Nucleus accumbens (tissue), 56 donors: Measurements from ENCODE around the gene CST9L.
"Not testable (repeated sequence)": the region's sequence is repeated elsewhere in the genome, so short reads cannot be mapped to it uniquely, and the experiment has no call there.

Experiments
- DNase-seq, 56 donors: peaks; one replicate each; lab custom pipeline; 2025; lab: John Stamatoyannopoulos, UW

The CST9L gene

DNA sequence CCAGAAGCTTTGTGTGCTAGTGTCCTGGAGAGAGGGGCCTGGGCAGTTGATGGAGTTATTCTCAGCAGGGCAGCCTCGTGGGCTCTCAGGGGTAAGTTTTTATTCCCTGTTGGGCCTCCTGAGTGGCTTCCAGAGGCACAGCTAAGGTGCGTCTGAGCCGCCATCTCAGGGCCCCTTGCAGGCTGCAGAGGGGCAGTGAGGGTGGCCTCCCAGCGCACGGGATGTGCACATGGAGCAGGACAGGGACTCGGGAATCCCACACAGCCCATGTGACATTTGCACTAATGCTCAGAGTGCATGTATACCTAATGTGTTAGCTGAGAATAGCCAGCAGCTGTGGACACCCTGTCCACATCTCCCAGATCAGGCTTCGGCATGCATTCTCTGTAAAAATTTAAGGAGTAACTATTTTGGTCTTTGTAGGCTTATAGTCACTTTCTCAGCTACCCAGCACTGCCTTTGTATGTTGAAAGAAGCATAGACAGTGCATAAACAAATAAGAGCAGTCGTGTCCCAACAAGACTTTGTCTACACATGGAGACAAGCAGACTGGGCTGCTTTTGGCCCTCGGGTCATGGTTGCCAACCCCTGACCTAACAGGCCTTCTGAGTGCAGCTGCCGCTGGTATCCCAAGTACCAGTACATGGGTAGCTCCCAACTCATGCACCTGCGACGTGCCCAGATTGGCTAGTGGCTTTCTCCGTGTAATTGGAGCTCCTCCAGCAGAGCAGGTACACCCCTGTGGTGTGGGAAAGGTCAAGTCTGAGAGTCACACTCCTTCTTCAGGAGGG lies 18.6 kb upstream of the CST9L start:
- DNase-seq: no peak

DNA sequence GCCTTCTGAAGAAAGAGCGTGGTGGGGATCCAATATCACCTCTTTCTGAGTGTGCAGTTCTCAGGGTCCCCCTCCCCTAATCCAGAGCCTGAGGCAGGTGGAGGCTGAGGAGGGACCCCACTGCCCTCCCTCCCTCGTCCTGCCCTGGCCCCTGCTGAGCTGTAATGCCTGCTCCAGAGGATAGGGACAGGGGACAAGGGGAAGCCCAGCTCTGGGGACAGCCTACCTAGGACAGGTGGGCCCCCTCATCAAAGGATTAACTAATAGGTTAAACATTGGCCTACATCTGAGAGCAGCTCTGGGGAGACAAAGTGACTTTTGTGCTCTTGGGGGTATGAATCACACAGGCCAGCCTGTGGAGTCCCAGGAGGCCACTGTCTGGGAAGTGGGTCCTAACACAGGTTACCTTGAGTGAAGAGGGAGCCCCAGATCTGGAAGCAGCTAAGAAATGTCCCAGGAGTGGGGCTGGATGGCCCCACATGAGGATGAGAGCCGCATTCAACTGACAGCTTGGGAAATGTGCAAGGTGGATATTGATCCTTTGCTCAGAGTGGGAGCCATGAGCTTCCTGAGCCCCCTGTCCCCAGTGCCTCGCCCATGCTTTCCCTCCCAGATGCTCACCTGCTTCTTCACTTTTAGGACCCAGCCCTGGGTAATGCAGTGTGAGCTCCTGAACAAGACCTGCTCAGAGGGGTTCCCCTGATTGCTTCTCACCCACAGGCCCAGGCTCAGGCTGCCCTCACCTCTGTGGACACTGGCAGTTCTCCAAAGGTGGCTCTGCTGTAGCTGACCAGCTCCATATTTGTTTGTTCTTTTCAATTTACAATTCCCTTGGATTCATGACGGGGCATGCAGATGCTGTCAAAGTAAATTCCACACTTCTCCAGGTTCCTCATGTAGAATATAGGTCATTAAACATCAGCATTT lies 17.8 kb upstream of the CST9L start:
- no peak for DNase-seq

DNA sequence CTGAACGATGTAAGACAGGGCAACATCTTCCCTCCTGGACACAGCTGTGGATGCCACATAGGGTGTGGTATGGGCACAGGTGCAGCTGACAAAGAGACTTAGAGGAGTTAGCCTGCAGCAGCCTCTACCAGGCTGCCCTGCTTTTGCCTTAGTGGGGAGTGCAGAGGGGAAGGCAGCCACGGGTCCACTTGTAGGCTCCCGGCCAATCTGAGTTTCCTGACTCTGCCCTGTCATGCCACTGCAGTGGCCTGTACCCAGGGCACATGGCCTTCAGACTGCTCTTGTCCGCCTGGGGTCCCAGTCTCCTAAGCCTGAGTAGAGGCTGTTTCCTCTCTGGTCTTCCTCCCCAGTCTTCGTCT lies 17.1 kb upstream of the CST9L start:
- DNase-seq: no peak

DNA sequence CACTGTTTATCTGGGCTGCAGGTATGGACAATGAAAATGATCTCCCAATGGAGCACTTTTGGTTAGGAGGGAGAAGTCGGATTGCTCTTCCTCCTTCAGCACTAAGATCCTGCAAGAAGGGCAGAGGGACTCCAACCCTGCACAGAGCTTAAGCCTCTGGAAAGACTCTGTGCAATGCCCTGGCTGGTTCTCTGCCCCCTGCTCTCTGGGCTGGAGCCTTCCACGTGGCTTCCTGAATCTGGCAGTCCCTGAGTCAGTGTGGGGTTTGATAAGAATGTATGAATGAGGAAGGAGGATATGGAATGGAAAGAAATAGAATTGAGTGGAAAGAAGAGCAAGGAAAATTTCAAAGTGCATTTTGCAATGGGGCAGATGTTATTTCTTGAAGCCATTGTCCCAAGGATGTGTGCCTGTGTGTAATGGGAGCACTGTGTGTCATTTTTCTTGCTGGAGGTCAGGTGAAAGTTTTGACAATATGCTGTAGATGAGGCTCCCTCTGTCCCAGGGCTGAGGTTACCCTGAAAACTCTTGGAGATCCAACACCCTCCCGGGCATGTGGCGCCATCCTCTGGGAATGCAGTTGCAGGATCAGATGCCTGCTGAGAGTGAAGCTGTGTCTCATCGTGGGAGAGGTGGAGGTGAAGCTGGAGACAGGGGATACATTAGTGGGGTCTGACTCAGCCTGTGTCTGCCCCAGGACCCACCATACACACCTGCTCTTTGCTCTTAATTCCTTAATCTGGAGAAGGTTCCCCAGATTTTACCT lies 16.3 kb upstream of the CST9L start:
- no peak for DNase-seq

GRCh38 chr20:23583526-23583925 lies 15.2 kb upstream of the CST9L start:
- DNase-seq: no peak

DNA sequence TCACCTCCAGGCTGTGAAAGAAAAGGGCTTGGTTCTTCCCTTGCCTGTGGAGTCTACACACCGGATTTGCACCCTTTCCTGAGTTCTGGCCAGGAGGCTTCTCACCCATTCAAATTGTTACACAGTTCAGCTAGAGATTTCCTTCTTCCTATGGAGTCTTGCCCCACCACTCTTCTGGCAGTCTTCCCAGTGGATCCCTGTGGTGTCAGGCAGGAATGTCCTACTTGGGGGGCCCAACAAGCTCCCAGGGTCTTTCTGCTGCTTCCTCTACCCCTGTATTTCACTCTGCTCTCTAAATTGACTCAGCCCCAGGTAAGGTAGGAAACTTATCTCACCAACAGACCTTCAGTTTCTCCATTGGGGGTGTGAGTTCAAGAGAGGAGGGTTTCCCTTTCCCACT lies 14.0 kb upstream of the CST9L start:
- DNase-seq: no peak

DNA sequence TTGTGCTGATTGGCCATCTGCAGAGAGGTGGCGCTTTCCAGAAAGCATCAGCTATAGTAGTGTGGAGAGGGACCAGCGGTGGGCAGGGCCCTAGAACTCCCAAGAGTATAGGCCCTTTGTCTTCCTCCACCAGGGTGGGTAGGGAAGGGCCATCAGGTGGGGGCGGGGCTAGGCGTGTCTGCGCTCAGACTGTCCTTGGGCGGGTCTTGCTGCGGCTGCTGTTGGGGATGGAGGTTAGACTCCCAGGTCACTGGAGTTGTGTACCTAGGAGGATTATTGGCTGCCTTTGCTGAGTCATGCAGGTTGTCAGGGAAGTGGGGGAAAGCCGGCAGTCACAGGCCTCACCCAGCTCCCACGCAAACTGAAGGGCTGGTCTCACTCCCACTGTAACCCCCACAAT lies 13.5 kb upstream of the CST9L start:
- DNase-seq: not testable (repeated sequence)

DNA sequence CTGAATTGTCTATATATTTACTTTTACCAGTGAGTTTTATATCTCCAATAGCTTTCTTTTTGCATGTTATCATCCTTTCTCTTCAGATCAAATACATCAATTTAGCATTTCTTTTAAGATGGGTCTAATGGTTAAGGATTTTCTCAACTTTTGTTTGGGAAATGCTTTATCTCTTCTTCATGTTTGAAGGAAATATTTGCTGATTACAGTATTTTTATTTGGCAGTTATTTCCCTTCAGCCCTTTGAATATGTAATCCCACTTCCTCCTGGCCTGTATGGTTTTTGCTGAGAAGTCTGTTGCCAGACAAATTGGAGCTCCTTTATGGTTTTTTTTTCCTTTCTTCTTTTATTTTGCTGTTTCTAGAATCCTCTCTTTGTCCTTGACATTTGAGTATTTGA lies 6.7 kb upstream of the CST9L start:
- DNase-seq: no peak

- no peak for DNase-seq
These were observed 2.0 kb upstream of the CST9L start for GRCh38 chr20:23570178-23570760.

GRCh38 chr20:23569570-23569969 lies 1.3 kb upstream of the CST9L start:
- DNase-seq: no peak

DNA sequence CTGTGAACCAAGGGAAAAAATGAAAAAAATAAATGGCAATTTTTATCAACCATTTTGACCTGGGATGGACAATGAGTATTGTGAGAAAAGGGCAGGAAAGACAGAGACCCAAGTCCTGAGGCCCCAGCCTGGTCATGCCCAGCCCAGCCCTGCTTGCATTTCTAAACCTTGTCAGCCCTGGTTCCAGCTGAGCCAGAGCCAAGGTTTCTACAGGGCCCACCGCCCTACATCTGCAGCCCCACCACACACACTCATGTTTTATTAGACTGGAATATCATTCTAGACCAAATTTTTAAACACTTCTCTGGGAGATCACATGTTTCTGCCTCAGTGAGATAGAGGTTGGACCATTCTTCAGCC lies 667 bp upstream of the CST9L start:
- DNase-seq: no peak

DNA sequence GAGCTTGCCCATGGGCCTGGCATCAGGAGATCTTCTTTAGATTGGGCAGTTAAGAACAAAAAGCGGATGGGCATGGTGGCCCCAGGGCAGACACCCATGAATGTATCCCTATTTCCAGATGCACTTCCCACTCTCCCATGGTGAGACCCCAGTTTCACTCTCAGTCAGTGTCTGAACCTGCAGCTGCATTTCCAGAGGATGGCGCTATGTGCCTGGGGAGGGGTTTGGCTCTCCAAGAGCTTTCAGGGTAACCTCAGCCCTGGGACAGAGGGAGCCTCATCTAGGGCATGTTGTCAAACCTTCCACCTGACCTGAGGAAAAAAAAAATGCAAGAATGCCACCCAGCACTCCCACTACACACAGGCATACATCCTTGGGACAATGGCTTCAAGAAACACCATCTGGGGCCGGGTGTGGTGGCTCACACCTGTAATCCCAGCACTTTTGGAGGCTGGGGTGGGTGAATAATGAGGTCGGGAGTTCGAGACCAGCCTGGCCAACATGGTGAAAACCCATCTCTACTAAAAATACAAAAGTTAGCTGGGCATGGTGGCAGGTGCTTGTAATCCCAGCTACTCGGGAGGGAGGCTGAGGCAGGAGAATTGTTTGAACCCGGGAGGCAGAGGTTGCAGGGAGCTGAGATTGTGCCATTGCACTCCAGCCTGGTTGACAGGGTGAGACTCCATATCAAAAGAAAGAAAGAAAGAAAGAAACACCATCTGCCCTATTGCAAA lies 1.9 kb downstream of the CST9L start:
- no peak for DNase-seq

DNA sequence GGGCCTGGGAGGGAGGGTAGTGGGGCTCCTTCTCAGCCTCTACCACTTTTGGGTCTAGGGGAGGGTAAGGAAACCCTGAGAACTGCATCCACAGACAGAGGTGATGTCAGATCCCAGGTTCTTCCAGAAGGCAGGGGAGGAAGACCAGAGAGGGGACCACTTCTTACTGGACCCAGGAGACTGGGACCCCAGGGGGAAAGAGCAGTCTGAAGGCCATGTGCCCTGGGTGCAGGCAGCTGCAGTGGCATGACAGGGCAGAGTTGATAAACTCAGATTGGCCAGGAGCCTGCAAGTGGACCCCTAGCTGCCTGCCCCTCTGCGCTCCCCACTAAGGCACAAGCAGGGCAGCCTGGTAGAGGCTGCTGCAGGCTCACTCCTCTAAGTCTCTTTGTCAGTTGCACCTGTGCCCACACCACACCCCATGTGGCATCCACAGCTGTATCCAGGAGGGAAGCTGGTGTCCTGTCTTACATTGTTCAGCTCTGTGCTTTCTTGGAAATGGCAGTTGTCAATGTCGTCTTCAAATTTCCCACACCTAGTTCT lies 2.7 kb downstream of the CST9L start:
- DNase-seq: no peak

DNA sequence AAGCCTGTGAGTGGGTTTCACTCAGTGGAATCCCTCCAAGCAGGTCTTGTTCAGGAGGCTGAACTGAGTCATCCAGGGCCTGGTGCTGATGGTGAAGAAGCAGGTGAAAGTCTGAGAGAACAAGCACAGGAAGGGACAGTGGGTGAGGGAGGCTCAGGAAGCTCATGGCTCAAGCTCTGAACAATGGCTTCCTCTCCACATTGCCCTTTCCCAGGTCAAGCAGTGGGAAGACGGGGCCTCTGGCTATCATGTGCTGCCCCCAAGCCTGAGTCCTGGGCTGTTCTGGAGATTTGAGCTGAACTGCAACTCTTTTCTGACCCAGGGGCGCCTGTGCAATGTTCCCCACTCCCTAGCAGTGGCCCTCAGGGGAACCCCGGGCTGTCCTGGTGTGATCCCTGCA lies 3.4 kb downstream of the CST9L start:
- DNase-seq: no peak

DNA sequence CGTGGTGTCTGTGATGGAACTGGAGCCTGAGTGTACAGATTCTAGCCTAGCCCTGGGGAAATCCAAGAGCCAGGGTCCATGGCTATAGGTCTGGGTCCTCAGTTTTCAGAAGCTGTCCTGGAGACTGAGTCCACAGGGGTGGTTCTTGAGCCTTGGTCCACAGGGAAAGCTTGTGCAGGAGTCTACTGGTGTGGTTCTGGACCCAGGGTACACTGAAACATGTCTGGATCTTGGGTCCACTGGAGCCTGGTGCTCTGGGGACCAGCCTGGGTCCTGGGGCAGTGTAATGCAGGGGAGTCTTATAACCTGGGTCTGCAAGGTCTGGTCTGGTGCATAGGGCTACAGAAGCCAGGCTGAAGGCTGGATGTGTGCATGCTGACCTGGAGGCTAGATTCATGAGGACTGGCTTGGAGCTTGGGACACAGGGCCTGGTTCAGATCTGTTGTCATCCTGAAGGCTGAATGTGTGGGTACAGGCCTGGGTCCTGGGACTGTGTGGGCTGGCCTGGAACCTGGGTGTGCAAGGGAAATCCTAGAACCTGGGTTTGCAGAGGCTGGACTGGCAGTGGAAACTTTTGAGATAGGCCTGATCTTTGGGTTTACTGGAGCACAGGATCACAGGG lies 5.5 kb downstream of the CST9L start:
- no peak for DNase-seq

DNA sequence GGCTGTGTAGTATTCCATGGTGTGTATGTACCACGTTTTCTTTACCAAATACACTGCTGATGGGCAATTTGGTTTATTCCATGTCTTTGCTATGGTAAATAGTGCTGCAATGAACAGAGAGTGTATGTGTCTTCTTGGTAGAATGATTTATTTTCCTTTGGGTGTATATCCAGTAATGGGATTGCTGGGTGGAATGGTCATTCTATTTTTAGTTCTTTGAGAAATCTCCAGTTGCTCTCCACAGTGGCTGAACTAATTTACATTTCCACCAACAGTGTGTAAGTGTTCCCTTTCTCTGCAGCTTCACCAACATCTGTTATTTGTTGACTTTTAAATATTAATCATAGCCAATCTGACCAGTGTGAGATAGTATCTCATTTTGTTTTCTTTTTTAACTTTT lies 13.9 kb downstream of the CST9L start:
- no peak for DNase-seq

- no peak for DNase-seq
These were observed 16.5 kb downstream of the CST9L start for GRCh38 chr20:23551786-23552185.

DNA sequence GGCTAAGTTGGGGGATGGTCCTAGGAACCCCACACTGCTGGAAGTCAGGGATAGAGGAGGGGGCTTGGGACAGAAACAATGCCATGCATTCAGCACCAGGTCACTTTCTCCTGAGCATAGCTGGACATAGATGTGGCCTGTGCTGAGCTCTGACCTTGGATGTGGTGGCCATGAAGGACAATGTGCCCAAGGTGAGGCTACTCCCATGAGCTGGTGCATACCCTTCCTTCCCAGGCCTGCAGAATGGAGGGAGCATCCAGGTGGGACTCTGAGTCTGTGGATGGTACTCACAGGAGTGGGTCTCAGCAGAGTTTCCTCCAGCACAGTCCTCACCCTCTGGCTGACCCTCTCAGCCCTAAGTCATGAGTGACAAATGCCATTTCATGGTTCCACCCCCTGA lies 16.9 kb downstream of the CST9L start:
- DNase-seq: no peak

DNA sequence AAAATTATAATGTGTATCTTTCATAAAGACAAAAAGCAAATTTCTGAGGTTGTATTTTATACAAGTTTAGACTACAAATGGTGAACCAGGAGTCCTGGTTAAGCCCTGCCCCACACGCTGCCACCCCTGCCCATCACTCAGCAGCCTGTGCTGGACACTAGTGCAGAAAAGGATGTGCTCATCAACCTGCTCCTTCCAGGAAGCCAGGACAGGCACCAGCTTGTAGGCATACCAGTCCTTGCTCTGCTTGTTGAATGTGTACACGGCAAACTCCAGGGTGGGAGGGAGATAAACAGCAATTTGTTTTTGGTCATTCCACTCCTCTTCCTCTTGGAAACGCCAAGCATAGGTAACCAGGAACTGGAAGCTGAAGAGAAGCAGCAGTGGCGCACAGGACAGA lies 18.1 kb downstream of the CST9L start:
- no peak for DNase-seq
